ENCODE measurements around the gene PRRT4. TPM values are rescaled to one million over a fixed set of nuclear protein-coding genes. Genes with fewer than 3 reads are reported as not detected.
A peak's percentile ranks its signal among the peaks of the same experiment; 100 is the strongest.

PRRT4 gene
- total RNA-seq, 4 donors from 2014 or later, result 0.40 to 1.2 (median 0.82) TPM

DNA sequence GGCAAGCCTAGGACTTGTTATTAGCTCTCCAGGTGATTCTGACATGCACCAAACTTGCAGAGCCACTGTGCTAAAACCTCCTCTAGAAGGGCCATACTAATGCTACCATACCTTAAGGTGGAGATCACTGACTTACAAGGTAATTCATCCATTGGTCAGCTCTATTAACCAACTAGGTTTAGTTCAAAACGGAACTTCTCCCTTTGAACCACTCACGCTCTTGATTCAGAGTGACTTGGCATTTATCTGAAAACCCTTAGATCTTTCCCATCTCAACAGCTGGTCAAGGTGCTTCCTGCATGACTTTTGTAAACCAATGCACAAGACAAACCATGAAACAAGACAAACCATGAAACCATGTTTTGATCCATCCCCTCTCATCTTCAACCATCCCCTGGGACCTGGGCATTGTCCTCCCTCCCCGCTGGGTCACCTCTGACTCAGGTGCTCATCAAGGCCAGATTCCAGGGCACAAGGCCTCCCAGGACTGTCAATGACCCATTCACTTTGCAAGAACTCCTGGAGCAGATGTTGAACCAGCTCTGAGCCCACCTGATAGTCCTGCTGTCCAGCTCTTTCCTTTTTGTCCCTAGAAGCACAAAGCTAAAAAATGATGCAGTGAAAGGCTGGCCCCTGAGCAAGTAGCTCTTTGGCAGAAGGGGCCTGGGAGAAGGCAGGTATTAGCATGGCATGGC is 29.5 kb upstream of the PRRT4 start:
- Histone ChIP-seq H3K27ac (no peak overlapping the region), H3K36me3 (peaks cover 0 to 49% of the 10 kb centered on the region in 2 donors), H3K4me1 (peaks cover 0 to 11% (median 0%) of the 10 kb centered on the region in 3 donors), H3K4me3 (no peak overlapping the region), H3K9me3 (no peaks in the 10 kb centered on the region), H3K27me3 (peaks cover 20% of the 10 kb centered on the region)
- 68 to 84% methylated on average over 2 to 3 of the region's 3 CpGs for WGBS, 2 donors (ENCODE audit: low coverage in 1 of 2)
- no peak for TF ChIP-seq POLR2A (IDR thresholded peaks at IDR 0.05)
- no peak for TF ChIP-seq POLR2AphosphoS5 (IDR thresholded peaks at IDR 0.05)
- no peak for ATAC-seq

DNA sequence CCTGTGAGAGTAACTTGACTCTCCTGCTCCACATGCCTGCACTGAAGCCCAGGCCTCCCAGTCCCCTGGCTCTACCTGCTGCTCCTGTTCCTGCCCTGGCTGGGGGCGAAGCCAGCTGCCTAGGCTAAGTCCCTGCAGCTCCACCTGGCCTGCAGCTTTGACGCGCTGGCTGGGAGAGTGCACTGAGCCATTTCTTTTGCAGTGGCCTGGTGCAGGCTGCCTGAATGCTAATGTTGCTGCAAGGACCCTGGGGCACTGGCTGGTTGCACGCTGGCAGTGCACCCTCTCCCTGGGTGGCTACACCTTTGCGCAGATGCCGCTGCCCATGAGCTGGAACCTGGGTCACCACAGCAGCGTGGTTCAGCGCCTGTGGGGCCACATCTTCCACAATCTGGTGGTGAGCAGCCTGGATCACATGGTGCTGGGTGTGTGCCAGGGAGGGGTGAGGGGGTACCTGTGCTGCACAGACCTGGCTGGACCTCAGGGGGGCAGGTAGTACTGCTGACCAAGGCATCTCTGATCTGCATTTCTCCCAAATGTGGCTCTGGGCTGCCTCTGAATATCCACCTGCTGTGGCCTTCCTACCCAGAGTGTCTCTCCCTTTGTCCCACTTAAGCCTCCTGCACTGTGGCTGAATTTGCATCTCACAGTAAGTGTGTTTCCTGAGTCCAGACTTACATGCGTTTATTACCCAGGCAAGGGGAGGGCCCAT is 28.3 kb upstream of the PRRT4 start:
- H3K27me3 ChIP-seq, result peaks cover 20% of the 10 kb centered on the region
- peaks cover 0 to 36% of the 10 kb centered on the region in 2 donors for H3K36me3 ChIP-seq
- no peak for ATAC-seq
- TF ChIP-seq EP300 (IDR thresholded peaks at IDR 0.05) (no peak), POLR2AphosphoS5 (IDR thresholded peaks at IDR 0.05) (no peak), POLR2A (IDR thresholded peaks at IDR 0.05) (no peak)
- TF ChIP-seq, protein P1, sequence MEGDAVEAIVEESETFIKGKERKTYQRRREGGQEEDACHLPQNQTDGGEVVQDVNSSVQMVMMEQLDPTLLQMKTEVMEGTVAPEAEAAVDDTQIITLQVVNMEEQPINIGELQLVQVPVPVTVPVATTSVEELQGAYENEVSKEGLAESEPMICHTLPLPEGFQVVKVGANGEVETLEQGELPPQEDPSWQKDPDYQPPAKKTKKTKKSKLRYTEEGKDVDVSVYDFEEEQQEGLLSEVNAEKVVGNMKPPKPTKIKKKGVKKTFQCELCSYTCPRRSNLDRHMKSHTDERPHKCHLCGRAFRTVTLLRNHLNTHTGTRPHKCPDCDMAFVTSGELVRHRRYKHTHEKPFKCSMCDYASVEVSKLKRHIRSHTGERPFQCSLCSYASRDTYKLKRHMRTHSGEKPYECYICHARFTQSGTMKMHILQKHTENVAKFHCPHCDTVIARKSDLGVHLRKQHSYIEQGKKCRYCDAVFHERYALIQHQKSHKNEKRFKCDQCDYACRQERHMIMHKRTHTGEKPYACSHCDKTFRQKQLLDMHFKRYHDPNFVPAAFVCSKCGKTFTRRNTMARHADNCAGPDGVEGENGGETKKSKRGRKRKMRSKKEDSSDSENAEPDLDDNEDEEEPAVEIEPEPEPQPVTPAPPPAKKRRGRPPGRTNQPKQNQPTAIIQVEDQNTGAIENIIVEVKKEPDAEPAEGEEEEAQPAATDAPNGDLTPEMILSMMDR (IDR thresholded peaks at IDR 0.05), result no peak
- no peak overlapping the region for H3K4me3 ChIP-seq
- no peak overlapping the region for H3K27ac ChIP-seq
- no peaks in the 10 kb centered on the region for H3K9me3 ChIP-seq
- H3K4me1 ChIP-seq, result peaks cover 0 to 11% (median 0%) of the 10 kb centered on the region in 3 donors
- 17% methylated on average over 1 of the region's 9 CpGs; no CpG with 5 or more reads in 1 of the 2 donors for WGBS, 2 donors (ENCODE audit: low coverage in 1 of 2)

DNA sequence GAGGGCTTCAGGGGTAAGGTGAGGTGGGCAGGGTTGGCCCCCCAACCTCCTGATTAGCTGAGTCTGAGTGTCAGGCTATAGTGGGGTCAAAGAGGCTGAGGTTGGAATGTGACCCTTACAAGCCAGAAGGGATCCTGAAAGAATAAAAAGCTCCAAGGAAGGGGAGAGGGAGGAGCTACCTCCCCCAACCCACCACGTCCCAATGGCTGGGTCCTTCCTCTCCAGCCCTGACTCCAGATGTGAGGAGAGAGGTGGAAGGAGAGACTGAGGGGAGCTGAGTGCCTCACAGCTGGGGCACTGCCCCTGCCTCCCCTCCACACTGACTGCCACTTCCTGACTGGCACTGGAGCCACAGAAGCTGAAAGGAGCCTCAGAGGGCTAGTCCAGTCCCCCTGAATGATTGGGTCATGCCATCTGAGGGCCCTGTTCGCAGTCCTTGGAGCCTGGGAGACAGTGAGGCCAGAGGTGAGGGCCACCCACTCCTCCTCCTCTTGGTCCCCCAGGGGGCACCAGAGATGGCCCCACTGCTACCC is 27.7 kb upstream of the PRRT4 start:
- Histone ChIP-seq H3K4me3 (no peak overlapping the region), H3K9me3 (no peaks in the 10 kb centered on the region), H3K27ac (no peak overlapping the region), H3K27me3 (peaks cover 20% of the 10 kb centered on the region), H3K36me3 (peaks cover 0 to 30% of the 10 kb centered on the region in 2 donors), H3K4me1 (peaks cover 0 to 11% (median 0%) of the 10 kb centered on the region in 3 donors)
- no peak for ATAC-seq
- 13 to 60% methylated on average over 1 of the region's 2 CpGs for WGBS, 2 donors (ENCODE audit: low coverage in 1 of 2)
- TF ChIP-seq EP300 (IDR thresholded peaks at IDR 0.05) (no peak), POLR2A (IDR thresholded peaks at IDR 0.05) (no peak)

DNA sequence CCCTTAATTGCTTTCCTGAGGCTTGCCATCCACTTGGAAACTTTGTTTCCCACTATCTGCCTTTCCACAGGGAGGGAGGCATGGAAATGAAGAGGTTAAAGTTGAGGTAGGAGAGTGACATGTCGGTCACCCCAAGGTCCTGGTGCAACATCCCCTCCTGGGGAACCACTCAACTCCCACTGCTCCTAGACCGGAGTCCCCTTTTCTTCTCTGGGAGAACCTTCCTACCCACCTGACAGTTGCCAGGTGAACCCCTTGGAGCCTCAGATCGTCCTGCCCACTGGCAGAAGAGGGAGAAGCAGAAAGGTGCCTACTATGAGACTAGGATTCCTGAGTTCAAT is 26.6 kb upstream of the PRRT4 start:
- H3K9me3 ChIP-seq, result no peaks in the 10 kb centered on the region
- no peak for ATAC-seq
- 33 to 57% methylated on average over 1 to 3 of the region's 3 CpGs for WGBS, 2 donors (ENCODE audit: low coverage in 1 of 2)
- no peak overlapping the region for H3K27ac ChIP-seq
- no peak overlapping the region for H3K4me3 ChIP-seq
- H3K4me1 ChIP-seq, result peaks cover 0 to 11% (median 0%) of the 10 kb centered on the region in 3 donors
- peaks cover 0 to 20% of the 10 kb centered on the region in 2 donors for H3K36me3 ChIP-seq
- H3K27me3 ChIP-seq, result peaks cover 20% of the 10 kb centered on the region
- TF ChIP-seq EP300 (IDR thresholded peaks at IDR 0.05) (no peak), POLR2A (IDR thresholded peaks at IDR 0.05) (no peak), POLR2AphosphoS5 (IDR thresholded peaks at IDR 0.05) (no peak)
- TF ChIP-seq, protein P1 (IDR thresholded peaks at IDR 0.05), result no peak

DNA sequence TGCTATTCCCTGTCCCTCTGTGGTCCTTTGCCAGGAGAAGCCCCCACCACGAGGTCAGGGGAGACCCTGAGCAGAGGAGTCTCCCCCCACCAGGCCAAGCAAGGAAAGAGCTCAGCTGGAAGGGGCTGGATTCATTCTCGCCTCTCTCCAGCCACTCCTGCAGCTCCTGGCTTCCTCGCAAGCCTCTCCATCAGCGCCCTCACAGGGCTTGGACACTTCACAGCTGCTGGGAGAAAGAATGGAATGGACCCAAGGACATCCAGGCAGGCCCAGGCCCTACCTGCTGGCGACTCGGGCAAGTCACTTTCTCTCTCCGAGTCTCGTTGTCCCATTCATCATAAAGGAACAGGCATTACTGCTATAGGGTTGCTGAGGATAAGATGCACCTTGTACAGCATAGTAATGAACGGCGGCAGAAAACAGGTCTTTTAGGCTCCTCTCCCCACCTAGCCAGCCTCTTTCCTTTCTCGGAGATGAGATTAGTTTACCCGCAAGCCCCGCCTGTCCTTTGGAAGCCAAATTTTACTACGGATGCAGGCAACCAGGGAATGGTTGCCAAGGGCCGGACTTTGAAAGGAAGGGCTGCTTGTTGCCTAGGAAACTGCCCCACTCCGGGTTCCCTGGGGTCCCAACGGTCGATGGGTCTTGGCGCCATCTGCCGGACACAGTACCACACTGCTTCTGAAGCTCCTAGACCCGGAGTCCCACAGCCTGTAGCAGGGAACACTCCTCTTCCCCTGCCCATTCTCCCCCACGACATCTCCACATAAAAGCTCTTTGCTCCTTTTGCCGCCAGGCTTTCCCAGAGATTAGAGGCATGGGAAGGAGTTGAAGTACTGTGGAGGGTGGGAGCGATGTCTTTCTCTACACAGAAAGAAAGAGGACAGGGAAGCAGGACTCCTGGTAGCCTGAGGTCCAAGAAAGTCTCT is 26.0 kb upstream of the PRRT4 start:
- Histone ChIP-seq H3K27ac (peak overlapping the region in 2 of 4 donors; percentile 21 to 26), H3K36me3 (peaks cover 0 to 13% of the 10 kb centered on the region in 2 donors), H3K4me3 (peak overlapping the region in 1 of 2 donors; percentile 11), H3K9me3 (no peaks in the 10 kb centered on the region), H3K4me1 (peaks cover 0 to 11% (median 0%) of the 10 kb centered on the region in 3 donors), H3K27me3 (peaks cover 20% of the 10 kb centered on the region)
- 3% methylated on average over 11 of the region's 24 CpGs; no CpG with 5 or more reads in 1 of the 2 donors for WGBS, 2 donors (ENCODE audit: low coverage in 1 of 2)
- peak; percentile 80 for ATAC-seq
- TF ChIP-seq, protein P1 (IDR thresholded peaks at IDR 0.05), result peak in 3 of 4 experiments; percentile 84 to 90 (median 85)
- no peak for TF ChIP-seq EP300 (IDR thresholded peaks at IDR 0.05)

Data from gastroesophageal sphincter (tissue), 4 donors.